Adrenal gland (tissue), 12 donors: ENCODE results near the gene NUDT12. TPM values are rescaled to one million over a fixed set of nuclear protein-coding genes. Genes with fewer than 3 reads are reported as not detected.

ENCODE experiments used
- DNase-seq, 7 donors: peaks; one replicate each; pipeline ENCODE4 v3.0.0-alpha.2; 2019 to 2020
- H3K27ac ChIP-seq, 5 donors: fragments of 200-600 bp; sonication (generic) in 4 of 5; 1 replicate in 3 of 5; 2 replicates in 2 of 5; pipeline versions ENCODE4 v1.5.1 to v1.8.0; 2016 to 2020; ENCODE audit warnings: mild to moderate bottlenecking in 1 of 5
- H3K27me3 ChIP-seq: fragments of 200-600 bp; 2 replicates; pipeline ENCODE4 v1.8.0; 2021
- H3K36me3 ChIP-seq, 2 donors: fragments of 200-600 bp; replicated peaks in 1 of 2; 1 replicate in 1 of 2; 2 replicates in 1 of 2; pipeline versions ENCODE4 v1.5.1 to v1.8.0; 2018 to 2022
- H3K4me1 ChIP-seq, 2 donors: fragments of 200-600 bp; replicated peaks in 1 of 2; 1 replicate in 1 of 2; 2 replicates in 1 of 2; pipeline versions ENCODE4 v1.5.1 to v1.8.0; 2018 to 2021
- H3K4me3 ChIP-seq, 4 donors: fragments of 200-600 bp; sonication (generic) in 3 of 4; one replicate each; pipeline ENCODE4 v1.5.1; 2016 to 2018
- H3K9me3 ChIP-seq, 3 donors: fragments of 200-600 bp; sonication (generic) in 1 of 3; replicated peaks in 1 of 3; 1 replicate in 2 of 3; 2 replicates in 1 of 3; pipeline versions ENCODE4 v1.5.1 to v1.8.0; 2016 to 2021
- POLR2A ChIP-seq, 2 donors: fragments of 450-650 bp; IDR thresholded peaks; one replicate each; pipeline ENCODE4 v1.6.1; 2017; ENCODE audit warnings: antibody characterized with exemption in 2 of 2, mild to moderate bottlenecking in 2 of 2, moderate library complexity in 1 of 2
- WGBS, 4 donors: extraction: QIAGEN DNeasy Blood & Tissue Kit in 2 of 4; methylation state at CpG; one replicate each; pipeline versions ENCODE4 v1.1.5 to v1.1.7; 2013 to 2017; 5-methylcytosine and 5-hydroxymethylcytosine counted together
- intact Hi-C, 2 donors: fragments of 100-400 bp; cut with DNase I; formaldehyde crosslinking; loops; one replicate each; pipeline versions ENCODE4 v1.14.1 to v1.15.0; 2022 to 2023
- polyA plus RNA-seq, 3 donors: library from polyadenylated mRNA; stranded (reverse); fragments of 200-250 nt in 2 of 3; fragments of 350-450 nt in 1 of 3; fragmentation: Illumina TruSeq in 1 of 3; extraction: RNeasy Lipid Tissue Mini Kit (QIAGEN cat#74804) in 1 of 3; gene quantifications; one replicate each; pipeline ENCODE4 v1.2.3, GENCODE V29; 2013 to 2014
- total RNA-seq, 9 donors: library from RNA; depleted of rRNA in 4 of 9; stranded (reverse); fragments of >200 nt in 4 of 9; fragments of 120-200 nt in 1 of 9; fragmentation: NEBNext Ultra II Directional in 1 of 9; extraction: Animal tissue kit (Norgen Biotek cat#: 25700) in 1 of 9; gene quantifications; one replicate each; pipeline versions ENCODE4 v1.1.0 to v1.2.4, GENCODE V29; 2013 to 2023
- TF ChIP-seq, protein P1 (sequence below), 6 experiments: fragments of 450-650 bp in 4 of 6; fragments of 200-600 bp in 2 of 6; sonication (generic) in 1 of 6; IDR thresholded peaks; 1 replicate in 5 of 6; 2 replicates in 1 of 6; pipeline versions ENCODE4 v1.5.1 to v1.8.0; 2016 to 2021; ENCODE audit warnings: antibody characterized with exemption in 6 of 6, mild to moderate bottlenecking in 2 of 6, moderate library complexity in 1 of 6
- donor health status: healthy with polysubstance abuse.
- donor health status: Bipolar disorder and iron deficiency.
- donor health status: DM: yes; HTN: yes; CAD: no.
- donor health status: DM: no; HTN: no; CAD: no.
- donor health status: DM: no; HTN: no; CAD: no.
- donor health status: DM: yes; HTN: yes; CAD: no.

Gene NUDT12
- total and polyA plus RNA-seq, 12 donors = 12.1 to 47.5 (median 24.9) TPM

DNA sequence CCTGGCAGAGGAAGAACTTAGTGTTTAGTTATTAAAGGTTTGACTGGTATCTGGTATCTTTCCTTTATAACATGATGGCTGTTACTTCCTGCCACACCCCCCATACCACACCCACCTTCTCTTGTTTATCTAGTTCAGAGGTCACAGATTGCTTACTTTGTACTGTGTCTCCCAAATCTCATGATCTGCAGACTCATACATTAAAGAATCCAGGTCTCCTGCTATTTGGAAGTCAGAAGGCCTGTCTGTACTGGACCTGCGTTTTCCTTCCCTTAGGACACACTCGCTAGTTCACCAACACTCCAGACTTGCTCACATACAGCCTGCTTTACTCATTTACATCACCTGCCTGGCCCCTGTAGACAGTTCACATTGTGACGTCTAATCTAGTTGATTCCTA, 39.3 kb downstream of the NUDT12 start:
- no peaks in the 10 kb centered on the region for H3K36me3 ChIP-seq
- no peak for DNase-seq
- H3K9me3 ChIP-seq = no peaks in the 10 kb centered on the region
- no peak overlapping the region for H3K4me3 ChIP-seq
- peaks cover 0 to 6% of the 10 kb centered on the region in 2 donors for H3K4me1 ChIP-seq
- no peaks in the 10 kb centered on the region for H3K27me3 ChIP-seq
- 84 to 91% (median 89%) methylated on average over 3 of the region's 3 CpGs for WGBS, 4 donors
- TF ChIP-seq POLR2A (IDR thresholded peaks at IDR 0.05) = no peak
- TF ChIP-seq, protein P1, sequence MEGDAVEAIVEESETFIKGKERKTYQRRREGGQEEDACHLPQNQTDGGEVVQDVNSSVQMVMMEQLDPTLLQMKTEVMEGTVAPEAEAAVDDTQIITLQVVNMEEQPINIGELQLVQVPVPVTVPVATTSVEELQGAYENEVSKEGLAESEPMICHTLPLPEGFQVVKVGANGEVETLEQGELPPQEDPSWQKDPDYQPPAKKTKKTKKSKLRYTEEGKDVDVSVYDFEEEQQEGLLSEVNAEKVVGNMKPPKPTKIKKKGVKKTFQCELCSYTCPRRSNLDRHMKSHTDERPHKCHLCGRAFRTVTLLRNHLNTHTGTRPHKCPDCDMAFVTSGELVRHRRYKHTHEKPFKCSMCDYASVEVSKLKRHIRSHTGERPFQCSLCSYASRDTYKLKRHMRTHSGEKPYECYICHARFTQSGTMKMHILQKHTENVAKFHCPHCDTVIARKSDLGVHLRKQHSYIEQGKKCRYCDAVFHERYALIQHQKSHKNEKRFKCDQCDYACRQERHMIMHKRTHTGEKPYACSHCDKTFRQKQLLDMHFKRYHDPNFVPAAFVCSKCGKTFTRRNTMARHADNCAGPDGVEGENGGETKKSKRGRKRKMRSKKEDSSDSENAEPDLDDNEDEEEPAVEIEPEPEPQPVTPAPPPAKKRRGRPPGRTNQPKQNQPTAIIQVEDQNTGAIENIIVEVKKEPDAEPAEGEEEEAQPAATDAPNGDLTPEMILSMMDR (IDR thresholded peaks at IDR 0.05) = no peak
- intact Hi-C loops = no loop called here
- H3K27ac ChIP-seq = no peak overlapping the region

DNA sequence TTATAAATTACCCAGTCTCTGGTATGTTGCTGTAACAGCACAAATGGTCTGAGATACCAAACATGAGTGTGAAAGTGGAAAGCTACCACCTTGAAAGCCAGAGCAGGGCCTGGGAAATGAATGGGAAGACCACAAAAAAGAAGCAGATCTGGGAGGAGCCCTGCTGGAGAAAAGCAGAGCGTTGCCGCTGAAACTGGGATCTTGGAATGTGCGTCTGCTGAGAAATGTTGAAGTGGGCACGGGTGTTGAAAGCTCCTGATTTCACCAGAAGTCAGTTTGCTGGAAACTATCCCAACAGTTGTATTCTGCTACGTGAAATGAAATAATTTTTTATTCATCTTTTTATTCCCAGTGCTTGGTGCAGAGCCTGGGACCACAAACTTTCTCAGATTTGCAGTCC, 40.0 kb downstream of the NUDT12 start:
- peaks cover 0 to 6% of the 10 kb centered on the region in 2 donors for H3K4me1 ChIP-seq
- no peak for TF ChIP-seq POLR2A (IDR thresholded peaks at IDR 0.05)
- TF ChIP-seq, protein P1 (IDR thresholded peaks at IDR 0.05) = no peak
- H3K36me3 ChIP-seq = no peaks in the 10 kb centered on the region
- H3K27ac ChIP-seq = no peak overlapping the region
- intact Hi-C loops = no loop called here
- H3K27me3 ChIP-seq = no peaks in the 10 kb centered on the region
- no peak for DNase-seq
- no peaks in the 10 kb centered on the region for H3K9me3 ChIP-seq
- 84 to 93% (median 88%) methylated on average over 5 of the region's 5 CpGs for WGBS, 4 donors
- no peak overlapping the region for H3K4me3 ChIP-seq

DNA sequence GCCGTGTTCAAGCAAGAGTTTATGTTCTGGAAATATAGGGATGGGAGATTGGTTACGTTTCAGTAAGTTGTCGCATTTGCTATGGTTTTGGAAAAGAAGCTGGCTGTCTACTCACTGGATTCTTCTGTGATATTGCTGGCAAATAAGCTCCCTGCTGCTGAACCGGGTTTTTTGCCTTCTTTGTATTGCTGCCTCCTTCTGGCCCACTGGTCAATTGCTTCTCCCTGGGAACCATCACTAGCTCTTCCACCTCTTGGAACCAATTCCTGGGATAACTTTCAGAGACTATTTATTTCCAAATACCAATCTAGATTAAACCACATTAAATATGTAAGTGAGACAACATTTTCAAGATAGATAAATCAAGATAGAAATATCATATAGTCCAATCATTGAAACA, 43.0 kb downstream of the NUDT12 start:
- TF ChIP-seq, protein P1 (IDR thresholded peaks at IDR 0.05) = peak in 1 of 6 experiments; percentile 23
- TF ChIP-seq POLR2A (IDR thresholded peaks at IDR 0.05) = no peak
- Histone ChIP-seq H3K4me3 (no peak overlapping the region), H3K9me3 (no peaks in the 10 kb centered on the region), H3K36me3 (no peaks in the 10 kb centered on the region), H3K4me1 (no peaks in the 10 kb centered on the region), H3K27me3 (peaks cover 4% of the 10 kb centered on the region), H3K27ac (no peak overlapping the region)
- DNase-seq = no peak
- intact Hi-C loops = no loop called here
- 69 to 82% (median 80%) methylated on average over 4 of the region's 4 CpGs for WGBS, 4 donors

DNA sequence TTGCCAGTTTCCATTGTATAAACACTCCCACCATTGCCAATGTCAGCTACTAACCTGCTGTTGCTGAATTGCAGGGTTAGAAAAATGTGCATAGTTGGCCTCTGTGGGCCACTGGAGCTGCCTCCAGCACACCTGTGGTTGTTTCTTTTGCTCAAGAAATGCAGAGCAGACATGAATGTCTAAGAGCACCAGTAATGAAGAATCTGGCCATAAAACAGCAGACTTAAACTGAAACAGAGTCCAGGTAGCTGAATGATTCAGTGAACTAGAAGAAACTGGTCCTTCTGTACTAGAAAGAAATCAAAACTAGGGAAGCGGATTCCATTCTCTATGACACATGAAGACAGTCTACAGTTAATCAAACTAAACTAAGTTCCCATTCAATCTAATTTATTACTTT, 48.2 kb downstream of the NUDT12 start:
- WGBS, 4 donors = 76 to 100% (median 94%) methylated on average over 1 of the region's 1 CpG
- Histone ChIP-seq H3K4me1 (no peaks in the 10 kb centered on the region), H3K27ac (no peak overlapping the region), H3K27me3 (peaks cover 4% of the 10 kb centered on the region), H3K36me3 (no peaks in the 10 kb centered on the region), H3K9me3 (no peaks in the 10 kb centered on the region), H3K4me3 (no peak overlapping the region)
- intact Hi-C loops = no loop called here
- no peak for TF ChIP-seq POLR2A (IDR thresholded peaks at IDR 0.05)
- TF ChIP-seq, protein P1 (IDR thresholded peaks at IDR 0.05) = no peak
- no peak for DNase-seq
